HepG2 (cell line): Measurements from ENCODE around the gene CARMIL3. TPM values are rescaled to one million over a fixed set of nuclear protein-coding genes. Genes with fewer than 3 reads are reported as not detected.

Experiments used
- BCL3 ChIP-seq: sonication (generic); formaldehyde crosslinking; IDR thresholded peaks from 2 replicates; pipeline ENCODE4 v1.5.1; 2020; ENCODE audit warnings: mild to moderate bottlenecking, missing genetic modification reagents, moderate library complexity
- CEBPB ChIP-seq: IDR thresholded peaks from 2 replicates; pipeline ENCODE4 v1.6.1; 2011; ENCODE audit warnings: low read depth, low read length, improper control_type of control experiment, borderline replicate concordance
- DPF2 ChIP-seq: sonication (generic); formaldehyde crosslinking; IDR thresholded peaks from 2 replicates; pipeline ENCODE4 v1.4.0; 2020; ENCODE audit warnings: mild to moderate bottlenecking, low read depth, missing genetic modification reagents, borderline replicate concordance
- MEF2D ChIP-seq: sonication (generic); formaldehyde crosslinking; IDR thresholded peaks from 2 replicates; pipeline ENCODE4 v1.5.1; 2020; ENCODE audit warnings: mild to moderate bottlenecking, missing genetic modification reagents
- MTERF4 ChIP-seq: sonication (generic); formaldehyde crosslinking; IDR thresholded peaks from 2 replicates; pipeline ENCODE4 v1.8.0; 2023; ENCODE audit warnings: mild to moderate bottlenecking, missing genetic modification reagents
- NCOR1 ChIP-seq: fragments of 200-600 bp; sonication (generic); IDR thresholded peaks from 2 replicates; pipeline ENCODE4 v1.7.0; 2017; ENCODE audit warnings: antibody characterized with exemption, low read length, borderline replicate concordance
- PAWR ChIP-seq: sonication (generic); formaldehyde crosslinking; IDR thresholded peaks from 2 replicates; pipeline ENCODE4 v1.4.0; 2020; ENCODE audit warnings: missing genetic modification reagents, mild to moderate bottlenecking, borderline replicate concordance
- PBX2 ChIP-seq: IDR thresholded peaks from 2 replicates; pipeline ENCODE4 v1.6.1; 2016; ENCODE audit warnings: control low read depth
- RFX5 ChIP-seq: IDR thresholded peaks from 2 replicates; pipeline ENCODE4 v1.6.1; 2011; ENCODE audit warnings: low read depth, low read length, improper control_type of control experiment
- RFXANK ChIP-seq: IDR thresholded peaks from 2 replicates; pipeline ENCODE4 v1.6.1; 2016
- ZFP37 ChIP-seq: sonication (generic); formaldehyde crosslinking; IDR thresholded peaks from 2 replicates; pipeline ENCODE4 v1.4.0; 2020; ENCODE audit warnings: missing genetic modification reagents, borderline replicate concordance
- ZFP41 ChIP-seq: sonication (generic); formaldehyde crosslinking; IDR thresholded peaks from 2 replicates; pipeline ENCODE4 v1.4.0; 2020; ENCODE audit warnings: mild to moderate bottlenecking, missing genetic modification reagents, borderline replicate concordance
- ZFP62 ChIP-seq: sonication (generic); formaldehyde crosslinking; IDR thresholded peaks from 2 replicates; pipeline ENCODE4 v1.4.0; 2020; ENCODE audit warnings: missing genetic modification reagents
- ZNF296 ChIP-seq: sonication (generic); formaldehyde crosslinking; conservative IDR thresholded peaks from 2 replicates; pipeline ENCODE4 v1.5.0; 2020; ENCODE audit warnings: mild to moderate bottlenecking, missing genetic modification reagents
- ZNF335 ChIP-seq: sonication (generic); formaldehyde crosslinking; IDR thresholded peaks from 2 replicates; pipeline ENCODE4 v1.4.0; 2020; ENCODE audit warnings: missing genetic modification reagents
- ZNF646 ChIP-seq: sonication (generic); formaldehyde crosslinking; IDR thresholded peaks from 2 replicates; pipeline ENCODE4 v1.9.0; 2021; ENCODE audit warnings: mild to moderate bottlenecking, missing genetic modification reagents
- ZNF704 ChIP-seq: sonication (generic); formaldehyde crosslinking; IDR thresholded peaks from 2 replicates; pipeline ENCODE4 v1.8.1; 2023; ENCODE audit warnings: mild to moderate bottlenecking, inconsistent platforms, moderate library complexity, missing genetic modification reagents, borderline replicate concordance
- polyA plus RNA-seq, 8 experiments: library from polyadenylated mRNA; depleted of rRNA in 3 of 8; stranded (reverse) in 7 of 8; unstranded in 1 of 8; fragments of >200 nt; fragmentation: Illumina TruSeq in 4 of 8; extraction: Trizol in 4 of 8; gene quantifications; 2 replicates each; pipeline versions ENCODE4 v1.2.1 to v1.2.3, GENCODE V29; 2011 to 2016; ENCODE audit warnings: low read depth in 4 of 8, missing spikeins in 1 of 8, mixed read lengths in 1 of 8; ENCODE audit not compliant: insufficient read depth in 1 of 8
- total RNA-seq, 5 experiments: library from RNA; depleted of rRNA; stranded (reverse); fragments of >200 nt; fragmentation: Illumina TruSeq; extraction: Trizol; gene quantifications; 2 replicates each; pipeline ENCODE4 v1.2.3, GENCODE V29; 2016; ENCODE audit warnings: low read depth in 1 of 5

CARMIL3 gene
- total and polyA plus RNA-seq, 2 of the 13 experiments (the other 11 are each of a cell fraction or from before 2014, with no cell fraction given) = 0.27 to 0.55 TPM

GRCh38 chr14:24051789-24052655, at the start of gene CARMIL3 (continued):
- TF ChIP-seq BCL3 (peak; percentile 93), PBX2 (no peak), MEF2D (CRISPR knock-in tag) (peak; percentile 75; the same call in 1 of the 2 replicates), MTERF4 (CRISPR knock-in tag) (no peak; the same call in 1 of the 2 replicates), ZFP62 (0 out of 2 replicates have a peak, but pooled peaks have one; percentile 26), ZFP37 (CRISPR knock-in tag) (peak; percentile 91), ZNF296 (no peak; the same call in none of the 2 replicates), DPF2 (CRISPR knock-in tag) (0 out of 2 replicates have a peak, but pooled peaks have one; percentile 44), NCOR1 (no peak), RFX5 (no peak), ZNF335 (CRISPR knock-in tag) (peak; percentile 78), PAWR (CRISPR knock-in tag) (no peak), ZNF646 (CRISPR knock-in tag) (no peak), ZNF704 (peak; percentile 29; the same call in 1 of the 2 replicates), CEBPB (no peak), ZFP41 (peak; percentile 63), RFXANK (no peak)
